Caco-2 (cell line): Measurements from ENCODE around the gene LIG3. TPM values are rescaled to one million over a fixed set of nuclear protein-coding genes. Genes with fewer than 3 reads are reported as not detected.

Experiments used
- BruUV-seq: library from RNA; stranded (reverse); fragments of 400-500 nt; replicated peaks from 2 replicates; lab custom pipeline; 2021; lab: Mats Ljungman, UMichigan
- CTCF ChIA-PET: fragments of 300-600 bp; sonication (Branson Sonifier 250); formaldehyde crosslinking; loops from one replicate; lab custom pipeline; 2022; ENCODE audit warnings: antibody characterized with exemption; lab: Charles Lee
- POLR2A ChIA-PET: fragments of 300-600 bp; sonication (Branson Sonifier 250); formaldehyde crosslinking; loops from one replicate; lab custom pipeline; 2022; ENCODE audit warnings: antibody characterized with exemption; lab: Charles Lee
- DNase-seq, 2 experiments: peaks; one replicate each; pipeline versions ENCODE4 v3.0.0 to v3.0.0-alpha.2; 2020 to 2022
- H3K27me3 ChIP-seq: replicated peaks from 2 replicates; pipeline ENCODE4 v1.6.0; 2011; ENCODE audit warnings: low read length; ENCODE audit not compliant: control insufficient read depth, insufficient read depth
- H3K36me3 ChIP-seq: 2 replicates; pipeline ENCODE4 v1.5.1; 2011; ENCODE audit warnings: low read length; ENCODE audit not compliant: control insufficient read depth, insufficient read depth
- H3K4me1 ChIP-seq: fragments of 250-450 bp; sonication (Bioruptor Pico); 2 replicates; pipeline ENCODE4 v1.5.1; 2020; ENCODE audit warnings: mild to moderate bottlenecking
- H3K4me3 ChIP-seq: 2 replicates; pipeline ENCODE4 v1.5.1; 2011; ENCODE audit warnings: low read depth, mild to moderate bottlenecking, control low read depth, low read length
- H3K9me3 ChIP-seq: fragments of 250-450 bp; sonication (Bioruptor Pico); 2 replicates; pipeline ENCODE4 v1.5.1; 2020; ENCODE audit warnings: mild to moderate bottlenecking, moderate library complexity
- H3K27ac Mint-ChIP-seq: one replicate; pipeline ENCODE4 v1.8.0; 2022; ENCODE audit warnings: mixed read lengths; ENCODE audit not compliant: unreplicated experiment
- H3K27me3 Mint-ChIP-seq: one replicate; pipeline ENCODE4 v1.8.0; 2022; ENCODE audit warnings: mixed read lengths; ENCODE audit not compliant: insufficient read depth, unreplicated experiment
- H3K36me3 Mint-ChIP-seq: one replicate; pipeline ENCODE4 v1.8.0; 2022; ENCODE audit warnings: mild to moderate bottlenecking, mixed read lengths; ENCODE audit not compliant: insufficient read depth, unreplicated experiment
- H3K4me1 Mint-ChIP-seq: one replicate; pipeline ENCODE4 v1.8.0; 2022; ENCODE audit warnings: low read depth, mixed read lengths; ENCODE audit not compliant: unreplicated experiment
- H3K4me3 Mint-ChIP-seq: one replicate; pipeline ENCODE4 v1.8.0; 2022; ENCODE audit warnings: mild to moderate bottlenecking, moderate library complexity, mixed read lengths; ENCODE audit not compliant: unreplicated experiment
- H3K9me3 Mint-ChIP-seq: one replicate; pipeline ENCODE4 v1.8.0; 2022; ENCODE audit warnings: mixed read lengths; ENCODE audit not compliant: unreplicated experiment
- intact Hi-C: fragments of 100-400 bp; cut with micrococcal nuclease; formaldehyde crosslinking; loops from one replicate; pipeline ENCODE4 v1.10.0; 2022; ENCODE audit not compliant: unreplicated experiment
- total RNA-seq: library from RNA; stranded (reverse); gene quantifications from 2 replicates; pipeline ENCODE4 v1.2.3, GENCODE V29; 2022
- TF ChIP-seq, protein P1 (sequence below), 2 experiments: fragments of 200-600 bp in 1 of 2; IDR thresholded peaks; 1 replicate in 1 of 2; 2 replicates in 1 of 2; pipeline versions ENCODE4 v1.5.1 to v1.8.0; 2011 to 2022; ENCODE audit warnings: antibody characterized with exemption in 1 of 2, control low read depth in 1 of 2, inconsistent platforms in 1 of 2, low read depth in 1 of 2, low read length in 1 of 2, mild to moderate bottlenecking in 1 of 2, moderate library complexity in 1 of 2; ENCODE audit not compliant: insufficient read depth in 1 of 2, severe bottlenecking in 1 of 2, unreplicated experiment in 1 of 2

The LIG3 gene
- total RNA-seq, 1 experiment from 2014 or later, result 49.9 TPM

DNA sequence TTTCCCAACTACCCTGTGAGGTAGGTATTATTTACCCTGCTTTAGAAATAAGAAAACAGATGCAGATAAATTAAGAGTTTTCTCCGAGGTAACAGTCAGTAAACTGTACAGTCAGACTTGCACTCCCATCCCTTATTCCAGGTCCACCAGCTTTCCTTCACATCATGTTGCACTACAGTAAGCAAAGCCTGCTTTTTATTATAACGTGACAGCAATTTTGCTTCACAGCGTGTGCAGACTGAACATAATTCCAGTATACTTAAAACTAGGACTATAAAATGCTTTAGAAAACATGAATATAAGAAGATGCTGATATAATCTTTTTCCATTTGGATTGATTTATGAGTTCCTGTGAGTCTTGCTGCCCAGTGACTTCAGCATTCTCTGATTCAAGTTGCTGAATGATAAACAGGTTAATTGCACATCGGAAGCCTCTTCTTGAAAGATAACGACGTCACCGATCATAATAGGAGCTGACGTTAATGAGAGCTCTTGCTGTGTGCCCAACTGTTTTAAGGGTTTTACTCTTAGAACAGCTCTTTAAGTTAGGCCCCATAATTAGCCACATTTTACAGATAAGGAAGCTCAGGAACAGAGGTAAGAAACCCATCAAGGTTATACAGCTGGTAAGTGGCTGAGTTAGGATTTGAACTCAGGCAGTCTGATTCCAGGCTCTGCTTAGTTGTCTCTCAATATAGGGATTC is 1.4 kb downstream of the LIG3 start:
- Histone ChIP-seq H3K9me3 (no peaks in the 10 kb centered on the region), H3K4me3 (peak overlapping the region; percentile 75), H3K27me3 (no peaks in the 10 kb centered on the region), H3K36me3 (no peaks in the 10 kb centered on the region), H3K4me1 (0 out of 2 replicates have a peak, but pooled peaks cover 10% of the 10 kb centered on the region)
- Mint-ChIP-seq H3K36me3 (peaks cover 25% of the 10 kb centered on the region), H3K4me3 (peak overlapping the region; percentile 85), H3K27ac (peak overlapping the region; percentile 93), H3K27me3 (no peaks in the 10 kb centered on the region), H3K4me1 (peaks cover 10% of the 10 kb centered on the region), H3K9me3 (no peaks in the 10 kb centered on the region)
- POLR2A ChIA-PET, result interaction anchor here (1.4 to 2.1 kb wide), 2 partner anchors 9 to 20 kb away, joined by 5 to 11 read pairs; partner anchors contain the start of genes CCT6B and ZNF830
- DNase-seq, result no peak
- CTCF ChIA-PET, result interaction anchor here (0.7 to 2.3 kb wide), 3 partner anchors 120 to 159 kb away, joined by 3 to 8 read pairs (median 3); partner anchors contain the start of gene RAD51D
- intact Hi-C loops, result loop anchor here (2.0 to 5.0 kb wide), 2 partner anchors 136 to 561 kb away; partner anchors contain the start of gene RAD51D
- BruUV-seq, result TSS peak; percentile 55
- TF ChIP-seq, protein P1, sequence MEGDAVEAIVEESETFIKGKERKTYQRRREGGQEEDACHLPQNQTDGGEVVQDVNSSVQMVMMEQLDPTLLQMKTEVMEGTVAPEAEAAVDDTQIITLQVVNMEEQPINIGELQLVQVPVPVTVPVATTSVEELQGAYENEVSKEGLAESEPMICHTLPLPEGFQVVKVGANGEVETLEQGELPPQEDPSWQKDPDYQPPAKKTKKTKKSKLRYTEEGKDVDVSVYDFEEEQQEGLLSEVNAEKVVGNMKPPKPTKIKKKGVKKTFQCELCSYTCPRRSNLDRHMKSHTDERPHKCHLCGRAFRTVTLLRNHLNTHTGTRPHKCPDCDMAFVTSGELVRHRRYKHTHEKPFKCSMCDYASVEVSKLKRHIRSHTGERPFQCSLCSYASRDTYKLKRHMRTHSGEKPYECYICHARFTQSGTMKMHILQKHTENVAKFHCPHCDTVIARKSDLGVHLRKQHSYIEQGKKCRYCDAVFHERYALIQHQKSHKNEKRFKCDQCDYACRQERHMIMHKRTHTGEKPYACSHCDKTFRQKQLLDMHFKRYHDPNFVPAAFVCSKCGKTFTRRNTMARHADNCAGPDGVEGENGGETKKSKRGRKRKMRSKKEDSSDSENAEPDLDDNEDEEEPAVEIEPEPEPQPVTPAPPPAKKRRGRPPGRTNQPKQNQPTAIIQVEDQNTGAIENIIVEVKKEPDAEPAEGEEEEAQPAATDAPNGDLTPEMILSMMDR (IDR thresholded peaks at IDR 0.05; ENCODE audit: insufficient read depth in 1 of 2, low read depth in 1 of 2, low read length in 1 of 2, severe bottlenecking in 1 of 2, unreplicated experiment in 1 of 2), result no peak

GRCh38 chr17:34987232-34987631 is 6.9 kb downstream of the LIG3 start:
- Mint-ChIP-seq H3K27me3 (no peaks in the 10 kb centered on the region), H3K9me3 (no peaks in the 10 kb centered on the region), H3K4me3 (no peak overlapping the region), H3K27ac (no peak overlapping the region), H3K4me1 (peaks cover 7% of the 10 kb centered on the region), H3K36me3 (peaks cover 31% of the 10 kb centered on the region)
- no peaks in the 10 kb centered on the region for H3K9me3 ChIP-seq
- no peak overlapping the region for H3K4me3 ChIP-seq
- POLR2A ChIA-PET, result no interaction called here
- no peaks in the 10 kb centered on the region for H3K27me3 ChIP-seq
- no peaks in the 10 kb centered on the region for H3K36me3 ChIP-seq
- intact Hi-C loops, result no loop called here
- TF ChIP-seq, protein P1 (IDR thresholded peaks at IDR 0.05; ENCODE audit: insufficient read depth in 1 of 2, low read depth in 1 of 2, low read length in 1 of 2, severe bottlenecking in 1 of 2, unreplicated experiment in 1 of 2), result no peak
- DNase-seq, result no peak
- CTCF ChIA-PET, result no interaction called here
- BruUV-seq, result no TSS peak
- no peaks in the 10 kb centered on the region for H3K4me1 ChIP-seq

- intact Hi-C loops, result no loop called here
- CTCF ChIA-PET, result no interaction called here
Measured at GRCh38 chr17:34988644-34989043, 8.3 kb downstream of the LIG3 start.

More at GRCh38 chr17:34988644-34989043, 8.3 kb downstream of the LIG3 start:
- Mint-ChIP-seq H3K27ac (no peak overlapping the region), H3K4me3 (no peak overlapping the region), H3K27me3 (no peaks in the 10 kb centered on the region), H3K9me3 (no peaks in the 10 kb centered on the region), H3K4me1 (peaks cover 7% of the 10 kb centered on the region), H3K36me3 (peaks cover 22% of the 10 kb centered on the region)
- H3K9me3 ChIP-seq, result no peaks in the 10 kb centered on the region
- H3K36me3 ChIP-seq, result peaks cover 2% of the 10 kb centered on the region
- no peak for DNase-seq
- no TSS peak for BruUV-seq
- POLR2A ChIA-PET, result no interaction called here
- no peaks in the 10 kb centered on the region for H3K4me1 ChIP-seq
- no peak overlapping the region for H3K4me3 ChIP-seq
- H3K27me3 ChIP-seq, result no peaks in the 10 kb centered on the region
- TF ChIP-seq, protein P1 (IDR thresholded peaks at IDR 0.05; ENCODE audit: insufficient read depth in 1 of 2, low read depth in 1 of 2, low read length in 1 of 2, severe bottlenecking in 1 of 2, unreplicated experiment in 1 of 2), result no peak
